Measurements from ENCODE around the gene ZNF428.
A peak's percentile ranks its signal among the peaks of the same experiment; 100 is the strongest.
"Not testable (repeated sequence)": the region's sequence is repeated elsewhere in the genome, so short reads cannot be mapped to it uniquely, and the experiment has no call there.

ZNF428 gene

DNA sequence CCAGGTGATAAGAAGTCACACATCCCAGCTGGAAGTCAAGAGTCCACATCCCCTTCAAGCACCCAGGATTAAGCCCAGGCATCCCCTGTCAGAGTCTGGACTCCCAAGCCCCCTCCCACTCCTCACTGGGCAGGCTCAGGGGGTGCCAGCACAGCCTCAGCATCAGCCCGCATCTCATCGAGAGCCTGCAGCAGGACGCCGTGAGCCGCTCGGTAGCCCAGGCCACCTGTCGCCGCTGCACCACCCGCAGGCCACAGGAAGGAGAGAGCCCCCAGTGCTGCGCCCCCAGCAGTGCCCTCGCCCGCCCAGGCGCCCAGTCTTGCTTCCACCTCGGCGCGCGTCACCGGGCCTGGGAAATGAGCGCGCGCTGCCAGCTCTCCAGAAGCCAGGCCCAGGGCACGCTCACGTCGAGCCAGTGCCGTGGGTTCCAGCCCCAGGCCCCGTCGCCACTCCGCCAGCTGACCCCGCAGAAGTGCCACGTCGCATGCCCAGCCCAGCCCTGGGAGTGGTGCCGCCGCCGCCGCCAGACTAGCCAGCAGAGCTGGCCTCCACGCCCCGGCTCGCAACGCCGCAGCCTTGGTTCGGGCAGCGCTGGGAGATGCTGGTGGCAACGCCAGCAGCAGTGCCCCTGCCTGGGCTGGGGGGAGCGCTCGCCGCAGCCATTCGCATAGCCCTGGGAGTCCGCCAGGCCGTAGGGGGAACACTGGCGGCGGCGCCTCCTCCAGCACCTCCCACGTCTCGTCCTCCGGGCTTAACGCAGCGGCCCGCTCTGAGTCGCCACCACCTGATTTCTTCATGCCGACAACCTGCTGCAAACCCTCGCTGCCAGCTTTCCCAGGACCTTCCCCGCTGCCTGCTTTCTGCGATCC is 27.3 kb downstream of the ZNF428 start:
- DNase-seq = no peak

DNA sequence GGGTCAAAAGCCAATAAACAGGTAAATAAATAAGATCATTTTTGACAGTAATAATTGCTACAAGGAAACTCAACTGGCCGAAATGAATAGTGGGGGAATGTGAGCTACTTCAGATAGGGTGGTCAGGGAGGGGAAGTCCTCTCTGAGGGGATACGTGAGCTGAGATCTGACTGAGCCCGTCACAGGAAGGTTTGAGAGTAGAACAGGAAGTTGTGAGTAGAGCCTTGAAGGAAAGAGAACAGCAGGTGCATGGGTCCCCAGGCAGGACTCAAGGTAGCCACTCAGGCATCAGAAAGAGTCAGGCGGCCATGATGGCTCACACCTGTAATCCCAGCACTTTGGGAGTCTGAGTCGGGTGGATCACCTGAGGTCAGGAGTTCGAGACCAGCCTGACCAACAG is 29.8 kb downstream of the ZNF428 start:
- DNase-seq = no peak

DNA sequence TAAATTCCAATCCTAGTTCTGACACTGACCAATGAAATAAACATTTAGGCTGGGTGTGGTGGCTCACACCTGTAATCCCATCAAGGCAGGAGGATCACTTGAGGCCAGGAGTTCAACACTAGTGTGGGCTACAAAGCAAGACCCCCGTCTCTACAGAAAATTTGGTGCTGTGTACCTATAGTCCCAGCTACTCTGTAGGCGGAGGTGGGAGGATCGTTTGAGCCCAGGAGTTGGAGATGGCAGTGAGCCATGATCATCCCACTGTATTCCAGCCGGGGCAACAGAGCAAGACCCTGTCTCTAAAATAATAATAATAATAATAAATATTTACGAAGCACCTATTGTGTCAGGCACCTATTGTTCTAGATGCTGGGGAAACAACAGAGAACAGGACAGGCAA is 30.2 kb downstream of the ZNF428 start:
- no peak for DNase-seq

DNA sequence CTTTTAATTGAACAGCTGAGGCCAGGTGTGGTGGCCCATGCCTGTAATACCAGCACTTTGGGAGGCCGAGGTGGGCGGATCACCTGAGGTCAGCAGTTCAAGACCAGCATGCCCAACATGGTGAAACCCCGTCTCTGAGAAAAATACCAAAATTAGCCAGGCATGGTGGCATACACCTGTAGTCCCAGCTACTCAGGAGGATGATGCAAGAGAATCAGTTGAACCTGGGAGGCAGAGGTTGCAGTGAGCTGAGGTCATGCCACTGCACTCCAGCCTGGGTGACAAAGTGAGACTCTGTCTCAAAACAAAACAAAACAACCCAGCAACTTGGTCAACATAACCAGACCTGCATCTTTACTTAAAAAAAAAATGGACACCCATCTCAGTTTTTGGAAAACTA is 32.4 kb downstream of the ZNF428 start:
- DNase-seq = not testable (repeated sequence)

DNA sequence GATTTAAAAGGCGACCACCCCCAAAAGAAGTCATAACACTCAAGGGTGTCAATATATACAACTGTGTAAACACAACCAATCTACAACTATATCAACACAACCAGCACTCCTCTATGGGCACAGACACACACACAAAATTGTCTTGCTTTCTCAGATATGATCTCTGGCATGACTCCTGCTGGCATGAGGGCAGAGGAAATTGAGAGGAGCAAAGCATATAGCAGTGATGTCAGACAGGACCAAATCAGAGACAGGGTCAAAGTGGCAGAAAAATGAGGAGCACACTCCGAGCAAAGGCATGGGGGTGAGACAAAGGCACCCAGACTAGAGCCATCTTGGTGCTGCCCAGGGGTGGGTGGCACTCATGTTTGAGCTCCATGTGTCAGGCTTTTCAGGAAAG is 33.1 kb downstream of the ZNF428 start:
- DNase-seq = no peak

DNA sequence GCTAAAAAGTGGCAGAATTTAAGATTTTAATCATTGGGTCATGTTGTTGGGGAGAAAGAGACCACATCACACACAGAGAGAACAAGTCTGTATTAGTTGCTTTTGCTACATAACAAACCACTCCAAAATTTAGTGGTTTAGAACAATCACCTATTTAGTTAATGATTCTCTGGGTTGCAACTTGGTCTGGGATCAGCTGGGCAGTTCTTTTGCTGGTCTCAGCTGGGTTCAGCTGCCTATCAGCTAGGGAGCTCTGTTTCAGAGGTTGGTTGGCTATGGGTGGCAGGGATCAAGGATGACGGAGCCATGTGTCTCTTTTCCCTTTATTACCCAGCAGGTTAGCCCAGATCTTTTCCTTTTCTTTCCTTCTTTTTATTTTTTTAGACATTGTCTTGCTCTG is 34.9 kb downstream of the ZNF428 start:
- no peak for DNase-seq

DNA sequence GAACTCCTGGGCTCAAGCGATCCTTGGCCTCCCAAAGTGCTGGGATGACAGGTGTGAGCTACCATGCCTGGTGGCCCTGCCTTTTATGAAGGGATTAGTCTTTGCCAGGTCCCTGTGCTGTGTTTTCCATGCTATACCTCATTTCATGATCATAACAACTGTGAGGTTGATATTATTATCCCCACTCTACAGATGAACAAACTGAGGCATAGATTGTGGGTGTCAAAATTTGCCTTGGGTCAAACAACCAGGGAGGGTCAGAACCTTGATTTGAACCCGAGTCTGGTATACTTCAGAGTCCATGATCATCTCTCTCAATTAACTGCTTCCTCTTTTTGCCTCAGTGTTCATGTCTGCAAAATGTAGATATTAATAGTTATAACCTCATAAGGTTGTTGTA is 36.9 kb downstream of the ZNF428 start:
- no peak for DNase-seq

DNA sequence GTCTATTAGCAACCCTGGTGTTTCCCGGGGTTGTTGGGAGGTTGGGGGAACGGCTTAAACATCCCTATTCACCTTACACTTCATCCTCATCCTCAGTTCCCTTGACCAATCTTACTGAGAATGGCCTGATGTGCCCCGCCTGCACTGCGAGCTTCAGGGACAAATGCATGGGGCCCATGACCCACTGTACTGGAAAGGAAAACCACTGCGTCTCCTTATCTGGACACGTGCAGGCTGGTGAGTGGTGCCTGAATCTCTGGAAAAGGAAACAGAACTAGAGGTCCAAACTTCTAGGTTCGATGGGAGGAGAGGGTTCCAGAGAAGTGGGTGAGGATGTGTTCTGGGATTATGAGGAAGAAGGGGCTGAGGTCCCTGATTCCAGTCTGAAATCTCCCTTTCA is 38.0 kb downstream of the ZNF428 start:
- DNase-seq = no peak

DNA sequence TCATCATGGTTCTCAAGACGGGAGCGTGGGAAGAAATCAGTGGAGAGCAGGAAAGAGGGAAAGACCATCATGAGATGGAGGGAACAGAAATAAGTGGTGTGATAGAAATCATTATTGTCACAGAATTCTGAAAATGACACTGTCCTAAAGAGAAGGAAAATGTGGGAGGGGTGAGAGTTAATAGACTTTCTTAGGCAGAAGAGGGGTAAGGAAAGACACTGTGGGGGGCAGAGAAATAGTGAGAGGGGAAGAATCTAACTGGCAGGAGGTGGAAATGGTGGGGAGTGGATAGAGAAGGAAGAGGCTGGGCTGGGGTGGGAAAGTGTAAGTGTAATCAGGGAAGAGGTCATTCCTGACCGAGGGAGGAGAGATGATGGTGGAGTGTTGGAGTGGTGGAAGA is 40.6 kb downstream of the ZNF428 start:
- DNase-seq = no peak

DNA sequence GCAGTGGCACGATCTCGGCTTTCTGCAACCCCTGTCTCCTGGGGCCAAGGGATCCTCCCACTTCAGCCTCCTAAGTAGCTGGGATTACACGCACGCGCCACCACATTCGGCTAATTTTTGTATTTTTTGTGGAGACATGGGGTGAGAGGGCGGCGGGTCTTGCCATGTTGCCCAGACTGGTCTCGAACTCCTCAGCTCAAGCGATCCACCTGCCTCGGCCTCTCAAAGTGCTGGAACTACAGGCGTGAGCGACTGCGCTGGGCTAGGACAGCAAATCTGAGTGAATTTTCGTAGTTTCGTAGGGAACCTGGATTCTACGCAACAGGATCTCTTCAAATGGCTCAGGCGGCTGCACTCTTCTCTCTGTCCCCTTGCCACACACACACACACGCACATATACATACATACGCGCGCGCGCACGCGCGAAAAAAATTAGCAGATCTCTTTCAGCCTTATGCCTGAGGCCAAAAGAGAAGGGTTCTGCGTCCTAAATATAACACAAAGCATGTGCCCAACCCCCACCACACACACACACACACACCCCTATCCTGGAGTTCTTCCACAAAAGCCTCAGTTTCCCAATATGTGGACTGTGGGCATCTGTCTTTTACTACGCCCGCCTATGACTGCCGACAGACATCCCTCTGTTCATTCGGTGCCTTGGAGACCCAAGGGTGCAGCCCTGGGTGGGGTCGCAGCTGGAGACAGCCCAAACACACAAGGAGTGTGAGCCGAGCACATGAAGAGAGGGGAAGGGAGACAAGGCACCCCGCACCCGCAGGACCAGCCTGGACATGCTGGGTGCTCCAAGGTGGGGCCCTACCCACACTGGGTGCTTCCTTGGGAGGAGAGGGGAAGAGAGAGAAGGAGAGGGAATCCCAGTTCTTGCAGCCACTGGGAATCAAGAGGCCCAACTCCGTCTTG is 43.2 kb downstream of the ZNF428 start:
- no peak for DNase-seq

DNA sequence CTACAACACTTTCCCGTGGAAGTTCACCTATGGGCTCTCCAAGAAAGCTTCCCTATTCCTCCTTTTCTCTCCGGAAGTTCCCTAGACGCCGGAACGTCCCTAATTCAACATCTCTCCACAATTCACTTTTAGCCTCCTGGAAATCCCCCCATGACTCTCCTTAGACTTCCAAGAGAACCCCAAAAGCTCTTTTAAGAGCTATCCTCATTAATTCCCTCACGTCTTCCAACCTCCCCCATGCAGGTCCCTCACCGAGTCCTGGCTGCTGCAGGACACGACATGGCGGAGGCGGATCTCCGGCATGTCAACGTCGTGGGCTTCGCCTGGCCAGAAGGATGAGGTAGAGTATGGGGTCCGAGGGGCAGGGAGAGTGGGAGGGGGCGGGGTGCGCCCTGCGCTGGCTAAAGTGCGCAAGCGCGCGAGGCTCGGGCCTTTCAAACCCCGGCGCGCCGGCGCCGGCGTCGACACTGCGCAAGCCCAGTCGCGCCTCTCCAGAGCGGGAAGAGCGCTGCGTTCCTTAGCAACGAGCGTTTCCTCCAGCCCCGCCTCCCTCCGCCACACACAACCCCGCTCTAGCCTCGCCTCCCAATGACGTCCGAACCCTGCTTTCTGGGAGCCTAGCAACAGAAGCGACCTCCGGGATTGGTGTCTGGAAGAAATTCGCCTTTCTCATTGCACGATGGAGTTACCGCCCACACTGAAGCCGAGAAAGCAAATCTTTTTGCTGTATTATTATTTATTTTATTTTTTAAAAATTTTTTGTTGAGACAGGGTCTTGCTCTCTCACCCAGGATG is 44.1 kb downstream of the ZNF428 start, which contains the start of the genes PINLYP and XRCC1:
TSS of gene PINLYP (plus strand) at position 646 of the 795 bp plus-strand sequence. CDS start 1,391 bp downstream, outside the sequence.
TSS of gene XRCC1 (minus strand) at position 372 of the 795 bp plus-strand sequence. CDS start at position 303, 69 bp downstream.
- DNase-seq = peak; percentile 96

DNA sequence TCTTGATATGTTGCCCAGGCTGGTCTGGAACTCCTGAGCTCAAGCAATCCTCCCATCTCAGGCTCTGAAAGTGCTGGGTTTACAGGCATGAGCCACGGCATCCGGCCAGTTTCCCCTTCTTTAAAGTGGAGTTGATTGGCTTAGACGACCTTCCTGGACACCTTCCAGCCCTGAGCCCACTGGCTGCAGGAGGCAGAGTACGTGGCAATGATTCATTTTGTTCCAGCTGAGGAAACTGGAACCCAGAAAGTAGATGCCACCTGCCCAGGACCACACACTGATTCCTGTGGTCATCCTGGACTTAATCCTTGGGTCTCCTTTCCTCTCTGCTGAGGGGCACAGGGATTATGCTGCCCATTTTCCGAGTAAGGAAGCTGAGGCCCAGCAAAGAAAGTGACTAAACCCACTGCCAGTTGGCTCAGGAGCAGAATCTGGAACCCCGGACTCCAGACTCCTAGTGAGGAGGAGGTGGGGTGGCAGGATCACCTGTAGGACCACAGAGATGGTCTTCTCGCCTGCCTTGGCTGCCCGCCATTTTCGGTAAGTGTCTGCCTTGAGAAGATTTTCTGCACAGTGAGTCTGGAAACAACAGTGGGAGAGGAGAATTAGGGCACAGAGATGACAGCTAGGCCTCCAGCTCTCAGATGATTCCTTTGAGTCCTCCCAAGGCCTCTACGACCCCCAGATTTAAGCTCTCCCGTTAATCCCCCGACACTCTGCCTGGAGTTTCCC is 44.8 kb downstream of the ZNF428 start:
- no peak for DNase-seq

DNA sequence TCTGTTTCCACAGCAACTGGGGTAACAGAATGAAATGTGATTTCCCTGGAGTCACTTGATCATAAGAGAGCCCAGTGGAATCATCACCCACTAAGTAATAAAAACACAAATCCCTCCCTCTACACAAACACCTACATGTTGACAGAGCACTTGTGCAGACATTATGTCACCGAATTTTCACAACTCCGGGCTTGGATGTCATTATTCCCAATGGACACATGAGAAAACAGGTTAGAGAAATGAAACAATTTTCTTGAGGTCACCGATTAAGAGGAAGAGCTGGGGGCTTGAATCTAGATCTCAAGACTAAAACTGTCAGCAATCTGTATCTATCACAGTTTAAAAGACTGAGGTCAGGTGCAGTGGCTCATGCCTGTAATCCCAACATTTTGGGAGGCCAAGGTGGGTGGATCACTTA is 47.2 kb downstream of the ZNF428 start:
- DNase-seq = no peak

DNA sequence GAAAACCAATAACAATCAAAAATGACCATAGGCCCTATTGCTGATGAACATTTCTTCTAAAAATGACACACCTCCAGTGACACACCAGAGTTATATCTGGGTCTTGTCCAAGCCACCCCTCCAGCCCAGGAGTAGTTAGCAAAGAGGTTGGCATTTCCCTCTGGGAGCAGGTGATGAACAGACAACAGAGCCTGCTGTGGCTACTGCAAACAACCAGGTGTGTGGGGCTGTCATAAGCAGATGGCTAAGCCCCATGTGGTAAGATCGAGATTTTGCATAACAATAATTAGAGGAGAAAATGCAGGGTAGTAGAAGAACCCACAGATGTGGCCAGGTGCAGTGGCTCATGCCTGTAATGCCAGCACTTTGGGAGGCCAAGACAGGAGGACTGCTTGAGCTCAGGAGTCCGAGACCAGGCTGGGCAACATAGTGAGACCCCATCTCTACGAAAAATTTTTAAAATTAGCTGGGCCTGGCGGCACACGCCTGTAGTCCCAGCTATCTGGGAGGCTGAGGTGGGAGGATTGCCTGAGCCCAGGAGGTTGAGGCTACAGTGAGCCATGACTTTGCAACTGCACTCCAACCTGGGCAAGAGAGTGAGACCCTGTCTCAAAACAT is 49.1 kb downstream of the ZNF428 start:
- DNase-seq = no peak

DNA sequence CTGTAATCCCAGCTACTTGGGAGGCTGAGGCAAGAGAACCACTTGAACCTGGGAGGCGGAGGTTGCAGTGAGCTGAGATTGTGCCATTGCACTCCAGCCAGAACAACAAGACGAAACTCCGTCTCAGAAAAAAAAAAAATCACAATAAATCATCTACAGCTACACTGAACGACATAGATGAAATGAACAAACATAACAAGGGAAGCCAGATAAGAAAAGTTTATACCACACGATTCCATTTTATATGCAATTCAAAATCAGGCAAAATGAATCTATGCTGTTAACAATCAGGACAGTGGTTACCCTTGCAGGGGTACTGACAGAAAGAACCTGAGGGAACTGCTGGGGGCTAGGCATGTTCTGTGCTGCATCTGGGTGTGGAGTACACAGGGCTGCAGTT is 49.8 kb downstream of the ZNF428 start:
- DNase-seq = no peak

DNA sequence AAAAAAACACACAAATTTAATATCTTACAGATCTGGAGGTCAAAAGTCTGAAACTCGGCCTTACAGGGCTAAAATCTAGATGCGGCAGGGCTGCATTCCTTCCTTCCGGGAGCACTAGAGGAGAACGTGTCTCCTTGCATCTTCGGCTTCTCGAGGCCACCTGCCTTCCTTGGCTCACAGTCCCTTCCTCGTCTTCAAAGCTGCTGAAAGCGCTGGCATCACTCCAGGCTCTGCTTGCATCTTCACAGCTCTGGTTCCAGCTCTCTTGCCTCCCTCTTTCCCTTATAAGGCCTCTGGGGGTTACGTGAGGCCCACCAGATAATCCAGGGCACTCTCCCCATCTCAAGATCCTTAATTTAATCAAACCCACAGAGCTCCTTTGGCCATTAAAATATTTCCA is 54.6 kb downstream of the ZNF428 start:
- no peak for DNase-seq

DNA sequence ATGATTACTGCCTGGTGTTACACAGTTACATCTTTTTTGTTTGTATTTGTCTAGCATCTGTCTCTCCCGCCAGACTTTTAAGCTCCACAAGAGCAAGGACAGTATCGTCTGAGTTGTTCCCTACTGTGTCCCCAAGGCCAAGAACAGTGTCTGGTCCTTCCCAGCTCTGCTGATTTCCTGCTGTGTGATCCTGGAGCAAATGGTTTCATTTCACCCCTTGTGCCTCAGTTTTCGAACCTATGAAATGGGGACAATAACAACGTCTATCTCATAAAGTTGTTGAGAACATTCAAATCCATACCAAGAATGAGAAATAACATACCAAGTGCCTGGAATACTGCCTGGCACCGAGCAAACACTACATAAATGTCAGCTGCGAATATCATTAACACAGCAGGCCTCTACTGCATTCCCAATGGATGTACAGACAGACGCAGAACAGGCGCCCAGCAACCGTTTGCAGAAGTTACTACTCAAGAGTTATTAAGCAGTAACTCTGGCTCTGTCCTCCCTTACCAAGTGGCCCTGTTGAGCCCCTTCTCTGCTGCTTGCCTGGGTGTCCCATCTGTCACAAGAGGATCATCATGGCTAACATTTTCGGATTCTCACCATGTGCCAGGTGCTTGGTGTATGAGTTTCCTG is 55.5 kb downstream of the ZNF428 start:
- no peak for DNase-seq

DNA sequence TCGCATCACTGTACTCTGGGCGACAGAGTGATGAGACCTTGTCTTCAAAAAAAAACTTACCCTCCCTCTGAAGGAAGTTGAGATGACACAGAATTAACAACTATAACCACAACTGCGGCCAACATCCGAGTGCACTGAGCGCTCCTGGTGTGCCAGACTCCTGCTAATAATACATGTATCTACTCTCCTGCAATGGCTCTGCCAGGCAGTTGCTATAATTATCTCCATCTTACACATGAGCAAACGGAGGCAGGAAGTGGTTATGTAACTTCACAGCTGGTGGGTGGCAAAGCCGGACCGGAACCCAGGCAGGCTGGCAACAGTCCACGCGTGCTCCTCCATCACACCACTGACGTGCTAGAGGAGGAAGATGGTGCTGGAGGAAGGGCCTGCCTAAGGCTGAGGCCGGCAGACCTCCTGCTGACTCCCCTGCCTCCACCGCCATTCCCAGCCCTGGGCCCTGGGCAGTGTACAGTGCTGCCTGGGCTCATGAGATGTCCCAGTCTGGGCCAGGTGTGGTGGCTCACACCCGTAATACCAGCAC is 56.7 kb downstream of the ZNF428 start:
- peak; percentile 57 for DNase-seq

DNA sequence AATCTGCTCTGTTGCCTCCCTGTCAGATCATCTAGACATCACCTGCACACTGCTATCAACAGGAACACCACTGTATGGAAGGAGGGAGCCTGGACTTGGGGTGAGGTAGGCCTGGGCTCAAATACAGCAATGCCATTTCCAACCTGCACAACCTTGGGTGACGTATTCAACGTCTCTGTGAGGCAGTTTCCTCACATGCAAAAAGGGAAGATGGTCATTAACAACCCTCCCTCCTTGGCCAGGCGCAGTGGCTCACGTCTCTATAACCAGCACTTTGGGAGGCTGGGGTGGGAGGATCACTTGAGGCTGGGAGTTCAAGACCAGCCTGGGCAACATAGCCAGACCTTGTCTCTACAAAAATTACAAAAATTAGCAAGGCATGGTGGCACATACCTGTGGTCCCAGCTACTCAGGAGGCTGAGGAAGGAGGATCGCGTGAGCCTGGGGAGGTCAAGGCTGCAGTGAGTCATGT is 57.2 kb downstream of the ZNF428 start:
- DNase-seq = no peak

DNA sequence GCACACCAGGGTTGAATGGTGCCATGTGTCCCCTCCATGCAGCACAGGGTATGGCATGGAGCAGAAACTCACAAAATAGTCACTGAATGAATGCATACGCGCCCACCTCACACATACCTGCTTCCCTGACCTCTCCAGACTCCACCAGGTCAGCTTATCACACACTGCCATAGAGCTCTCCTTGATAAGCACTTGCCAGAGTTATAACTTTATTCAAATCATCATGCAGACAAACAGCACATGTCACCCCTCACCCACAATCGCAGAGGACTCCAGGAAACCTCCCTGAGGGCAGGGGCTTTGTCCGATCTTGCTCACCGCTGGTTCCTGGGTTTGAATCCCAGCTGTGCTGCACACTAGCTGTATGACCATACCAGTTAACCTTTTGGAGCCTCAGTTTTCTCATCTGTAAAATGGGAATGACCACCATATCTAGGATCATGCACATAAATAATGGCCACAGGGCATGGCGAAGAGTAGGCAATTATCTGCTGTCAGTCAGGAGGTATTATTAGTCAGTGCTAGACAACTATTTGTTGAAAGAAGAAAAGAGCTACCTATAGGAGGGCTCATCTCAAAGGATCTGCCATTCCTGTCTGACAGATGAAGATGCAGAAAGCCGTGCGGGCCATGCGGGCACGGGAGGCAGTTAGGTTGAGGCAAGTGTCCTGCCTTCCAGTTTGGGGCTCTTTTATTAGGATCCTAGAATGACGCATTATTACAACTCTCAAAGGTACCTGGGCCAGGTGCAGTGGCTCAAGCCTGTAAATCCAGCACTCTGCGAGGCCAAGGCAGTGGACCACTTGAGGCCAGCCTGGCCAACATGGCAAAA is 58.1 kb downstream of the ZNF428 start:
- no peak for DNase-seq
